Stomach (tissue), 9 donors: ENCODE measurements around the gene CEACAM1. TPM values are rescaled to one million over a fixed set of nuclear protein-coding genes. Genes with fewer than 3 reads are reported as not detected.
"Not testable (repeated sequence)": the region's sequence is repeated elsewhere in the genome, so short reads cannot be mapped to it uniquely, and the experiment has no call there.

ENCODE experiments used
- DNase-seq, 2 donors: peaks; one replicate each; pipeline versions ENCODE4 v3.0.0 to v3.0.0-alpha.2; 2013 to 2019
- H3K27ac ChIP-seq, 5 donors: fragments of 200-600 bp in 4 of 5; sonication (generic) in 4 of 5; one replicate each; pipeline ENCODE4 v1.5.1; 2013 to 2019; ENCODE audit warnings: mild to moderate bottlenecking in 1 of 5, moderate library complexity in 1 of 5
- H3K27me3 ChIP-seq, 3 donors: fragments of 200-600 bp; sonication (generic); one replicate each; pipeline ENCODE4 v1.5.1; 2017 to 2019; ENCODE audit warnings: mixed run types in 1 of 3
- H3K36me3 ChIP-seq, 4 donors: fragments of 200-600 bp; sonication (generic); 1 replicate in 3 of 4; 2 replicates in 1 of 4; pipeline ENCODE4 v1.5.1; 2016 to 2019
- H3K4me1 ChIP-seq, 4 donors: fragments of 200-600 bp; sonication (generic); one replicate each; pipeline ENCODE4 v1.5.1; 2016 to 2019
- H3K4me3 ChIP-seq, 4 donors: fragments of 200-600 bp; sonication (generic) in 3 of 4; one replicate each; pipeline ENCODE4 v1.5.1; 2016 to 2019; ENCODE audit warnings: mild to moderate bottlenecking in 1 of 4
- H3K9me3 ChIP-seq, 4 donors: fragments of 200-600 bp; sonication (generic); one replicate each; pipeline ENCODE4 v1.5.1; 2016 to 2019
- EP300 ChIP-seq: sonication (generic); formaldehyde crosslinking; IDR thresholded peaks from one replicate; pipeline ENCODE4 v1.6.1; 2017; ENCODE audit warnings: antibody characterized with exemption
- POLR2A ChIP-seq, 4 donors: fragments of 450-650 bp; IDR thresholded peaks; one replicate each; pipeline ENCODE4 v1.6.1; 2016; ENCODE audit warnings: antibody characterized with exemption in 4 of 4, control low read depth in 2 of 4, mild to moderate bottlenecking in 1 of 4, moderate library complexity in 1 of 4
- POLR2AphosphoS5 ChIP-seq, 3 donors: sonication (generic); formaldehyde crosslinking; IDR thresholded peaks; one replicate each; pipeline ENCODE4 v1.6.1; 2016; ENCODE audit warnings: antibody characterized with exemption in 3 of 3
- WGBS, 5 donors: extraction: QIAGEN DNeasy Blood & Tissue Kit in 3 of 5; methylation state at CpG; one replicate each; pipeline versions ENCODE4 v1.1.5 to v1.1.7; 2013 to 2018; 5-methylcytosine and 5-hydroxymethylcytosine counted together
- intact Hi-C: fragments of 100-400 bp; cut with DNase I; formaldehyde crosslinking; loops from one replicate; pipeline ENCODE4 v1.15.1; 2023; ENCODE audit warnings: low total_unique reads
- polyA plus RNA-seq, 3 donors: library from polyadenylated mRNA; stranded (reverse); fragments of 200-250 nt; gene quantifications; one replicate each; pipeline ENCODE4 v1.2.3, GENCODE V29; 2013
- total RNA-seq, 5 donors: library from RNA; depleted of rRNA; stranded (reverse); fragments of >200 nt; gene quantifications; one replicate each; pipeline versions ENCODE4 v1.1.0 to v1.2.3, GENCODE V29; 2014 to 2016
- TF ChIP-seq, protein P1 (sequence below), 7 experiments: fragments of 450-650 bp in 4 of 7; fragments of 200-600 bp in 3 of 7; sonication (generic) in 3 of 7; IDR thresholded peaks; one replicate each; pipeline ENCODE4 v1.5.1; 2016 to 2019; ENCODE audit warnings: antibody characterized with exemption in 7 of 7, control low read depth in 2 of 7, mild to moderate bottlenecking in 1 of 7
- donor health status: healthy with polysubstance abuse.
- donor health status: Bipolar disorder and iron deficiency.
- donor health status: healthy.

Gene CEACAM1
- total and polyA plus RNA-seq, 8 donors = 0.45 to 99.2 (median 4.1) TPM

DNA sequence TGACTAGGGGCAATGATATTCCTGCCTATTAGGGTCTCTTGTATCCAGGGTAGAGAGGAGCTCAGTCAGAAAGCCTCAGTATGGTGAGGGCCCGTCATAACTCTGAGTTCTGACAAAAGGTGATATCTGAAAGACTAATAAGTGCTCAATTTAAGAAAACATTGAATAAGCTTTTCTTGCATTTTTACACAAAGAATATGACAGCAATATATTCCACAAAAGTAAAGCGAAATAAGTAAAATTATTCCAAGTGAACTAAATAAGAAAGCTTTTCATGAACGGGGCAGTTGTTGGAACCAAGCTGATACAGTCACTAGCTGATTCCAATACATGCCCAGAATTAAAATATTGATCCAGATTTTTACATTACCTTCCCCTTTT, 40.5 kb downstream of the CEACAM1 start:
- peaks cover 0 to 6% (median 0%) of the 10 kb centered on the region in 4 donors for H3K4me1 ChIP-seq
- no peak for DNase-seq
- intact Hi-C loops = no loop called here
- H3K27ac ChIP-seq = peak overlapping the region in 1 of 5 donors; percentile 56
- TF ChIP-seq POLR2A (IDR thresholded peaks at IDR 0.05) = no peak
- no peak for TF ChIP-seq POLR2AphosphoS5 (IDR thresholded peaks at IDR 0.05)
- TF ChIP-seq EP300 = no peak
- TF ChIP-seq, protein P1, sequence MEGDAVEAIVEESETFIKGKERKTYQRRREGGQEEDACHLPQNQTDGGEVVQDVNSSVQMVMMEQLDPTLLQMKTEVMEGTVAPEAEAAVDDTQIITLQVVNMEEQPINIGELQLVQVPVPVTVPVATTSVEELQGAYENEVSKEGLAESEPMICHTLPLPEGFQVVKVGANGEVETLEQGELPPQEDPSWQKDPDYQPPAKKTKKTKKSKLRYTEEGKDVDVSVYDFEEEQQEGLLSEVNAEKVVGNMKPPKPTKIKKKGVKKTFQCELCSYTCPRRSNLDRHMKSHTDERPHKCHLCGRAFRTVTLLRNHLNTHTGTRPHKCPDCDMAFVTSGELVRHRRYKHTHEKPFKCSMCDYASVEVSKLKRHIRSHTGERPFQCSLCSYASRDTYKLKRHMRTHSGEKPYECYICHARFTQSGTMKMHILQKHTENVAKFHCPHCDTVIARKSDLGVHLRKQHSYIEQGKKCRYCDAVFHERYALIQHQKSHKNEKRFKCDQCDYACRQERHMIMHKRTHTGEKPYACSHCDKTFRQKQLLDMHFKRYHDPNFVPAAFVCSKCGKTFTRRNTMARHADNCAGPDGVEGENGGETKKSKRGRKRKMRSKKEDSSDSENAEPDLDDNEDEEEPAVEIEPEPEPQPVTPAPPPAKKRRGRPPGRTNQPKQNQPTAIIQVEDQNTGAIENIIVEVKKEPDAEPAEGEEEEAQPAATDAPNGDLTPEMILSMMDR (IDR thresholded peaks at IDR 0.05) = no peak
- no peaks in the 10 kb centered on the region for H3K27me3 ChIP-seq
- H3K4me3 ChIP-seq = no peak overlapping the region
- no peaks in the 10 kb centered on the region for H3K36me3 ChIP-seq
- WGBS, 5 donors = 81 to 94% (median 90%) methylated on average over 3 of the region's 3 CpGs
- H3K9me3 ChIP-seq = no peaks in the 10 kb centered on the region

DNA sequence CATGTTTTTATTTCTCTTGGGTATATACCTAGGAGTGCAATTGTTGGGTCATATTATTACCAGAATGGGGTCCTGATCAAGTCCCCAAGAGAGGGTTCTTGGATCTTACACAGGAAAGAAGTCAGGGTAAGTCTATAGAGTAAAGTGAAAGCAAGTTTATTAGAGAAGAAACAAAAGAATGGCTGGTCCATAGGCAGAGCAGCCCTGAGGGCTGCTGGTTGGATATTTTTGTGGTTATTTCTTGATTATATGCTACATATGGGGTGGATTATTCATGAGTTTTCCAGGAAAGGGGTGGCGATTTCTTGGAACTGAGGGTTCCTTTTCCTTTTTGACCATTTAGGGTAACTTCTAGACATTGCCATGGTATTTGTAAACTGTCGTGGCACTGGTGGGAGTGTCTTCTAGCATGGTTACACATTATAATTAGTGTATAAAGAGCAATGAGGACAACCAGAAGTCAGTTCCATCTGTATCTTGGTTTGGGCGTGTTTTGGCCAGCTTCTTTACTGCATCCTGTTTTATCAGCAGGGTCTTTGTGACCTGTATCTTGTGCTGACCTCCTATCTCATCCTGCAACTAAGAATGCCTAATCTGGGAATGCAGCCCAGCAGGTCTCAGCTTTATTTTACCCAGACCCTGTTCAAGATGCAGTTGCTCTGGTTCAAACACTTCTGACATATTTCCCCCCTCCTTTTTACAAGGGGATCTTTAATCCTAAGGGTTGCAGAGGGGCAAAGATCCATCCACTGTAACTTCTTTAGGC, 41.1 kb downstream of the CEACAM1 start:
- no peak for DNase-seq
- intact Hi-C loops = no loop called here
- H3K36me3 ChIP-seq = no peaks in the 10 kb centered on the region
- H3K9me3 ChIP-seq = no peaks in the 10 kb centered on the region
- H3K27ac ChIP-seq = no peak overlapping the region
- no peaks in the 10 kb centered on the region for H3K27me3 ChIP-seq
- 73 to 89% (median 80%) methylated on average over 3 of the region's 3 CpGs for WGBS, 5 donors
- H3K4me1 ChIP-seq = peaks cover 0 to 6% (median 0%) of the 10 kb centered on the region in 4 donors
- H3K4me3 ChIP-seq = no peak overlapping the region
- no peak for TF ChIP-seq POLR2A (IDR thresholded peaks at IDR 0.05)
- TF ChIP-seq, protein P1 (IDR thresholded peaks at IDR 0.05) = no peak
- no peak for TF ChIP-seq EP300

DNA sequence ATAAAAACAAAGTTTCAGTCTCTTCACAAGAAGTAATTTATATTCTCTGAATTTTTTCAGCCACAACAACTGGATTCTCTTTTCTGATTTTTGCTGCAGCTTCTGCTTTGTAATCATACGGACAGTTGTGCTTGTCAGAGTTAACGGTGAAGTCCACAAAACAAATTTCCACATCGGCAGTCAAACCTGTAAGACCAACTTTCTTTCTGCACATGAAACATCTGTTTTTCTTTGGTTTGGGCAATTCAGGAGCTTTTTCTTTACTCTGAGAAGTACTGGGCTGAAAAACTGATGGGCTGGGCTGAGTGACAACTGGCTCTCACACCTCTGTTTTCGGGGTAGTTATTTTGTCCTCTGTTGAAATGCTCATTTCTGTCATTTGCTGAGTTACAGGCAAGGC, 43.2 kb downstream of the CEACAM1 start:
- H3K4me3 ChIP-seq, intact Hi-C loops, H3K36me3 ChIP-seq, H3K27ac ChIP-seq, H3K9me3 ChIP-seq, DNase-seq, H3K27me3 ChIP-seq: not testable (repeated sequence)
- H3K4me1 ChIP-seq = peaks cover 7 to 20% (median 10%) of the 10 kb centered on the region in 4 donors
- WGBS, 5 donors = 73 to 90% (median 82%) methylated on average over 4 of the region's 4 CpGs

DNA sequence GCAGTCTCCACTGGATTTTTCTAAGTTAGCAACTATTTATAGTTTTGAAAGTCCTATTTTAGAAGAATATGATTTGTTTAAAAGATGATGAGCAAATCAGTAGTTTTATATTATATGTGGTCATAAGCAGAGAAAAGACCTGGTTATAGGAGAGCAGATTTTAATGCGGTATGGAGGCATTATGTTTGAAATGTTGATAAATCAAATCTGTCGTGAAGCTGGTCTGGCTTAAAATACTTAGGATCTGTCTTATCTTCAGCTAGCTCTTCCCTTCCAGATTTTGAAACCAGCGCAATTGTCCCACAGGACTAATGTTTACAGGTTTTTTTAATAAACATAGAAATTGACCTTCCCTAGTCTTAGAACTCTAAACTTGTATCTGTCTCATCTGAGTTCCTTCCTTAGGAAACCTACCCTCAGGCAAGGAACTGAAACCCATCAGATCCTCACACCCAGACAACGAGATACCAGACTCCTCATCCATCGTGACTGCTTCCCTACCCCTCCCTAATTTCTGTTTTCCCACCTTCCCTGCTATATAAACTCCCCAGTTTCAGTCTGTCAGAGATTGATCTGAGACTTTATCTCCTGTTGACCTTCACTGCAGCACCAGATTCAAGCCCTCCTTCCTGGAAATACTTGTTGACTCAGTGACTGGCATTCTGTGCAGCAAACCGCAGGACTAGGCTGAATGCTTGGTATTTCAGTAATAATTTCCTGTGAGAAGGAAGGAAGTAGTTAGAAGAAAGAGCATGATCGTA, 47.8 kb downstream of the CEACAM1 start:
- no peaks in the 10 kb centered on the region for H3K9me3 ChIP-seq
- H3K27ac ChIP-seq = peak overlapping the region in 4 of 5 donors; percentile 17 to 75 (median 44)
- peaks cover 7 to 17% (median 10%) of the 10 kb centered on the region in 4 donors for H3K4me1 ChIP-seq
- WGBS, 5 donors = 22 to 36% (median 25%) methylated on average over 7 of the region's 7 CpGs
- peak; percentile 44 to 81 for DNase-seq
- H3K27me3 ChIP-seq = no peaks in the 10 kb centered on the region
- intact Hi-C loops = no loop called here
- TF ChIP-seq POLR2AphosphoS5 (IDR thresholded peaks at IDR 0.05) = peak in 2 of 3 donors; percentile 55 to 79
- TF ChIP-seq POLR2A (IDR thresholded peaks at IDR 0.05) = no peak
- no peaks in the 10 kb centered on the region for H3K36me3 ChIP-seq
- H3K4me3 ChIP-seq = no peak overlapping the region

DNA sequence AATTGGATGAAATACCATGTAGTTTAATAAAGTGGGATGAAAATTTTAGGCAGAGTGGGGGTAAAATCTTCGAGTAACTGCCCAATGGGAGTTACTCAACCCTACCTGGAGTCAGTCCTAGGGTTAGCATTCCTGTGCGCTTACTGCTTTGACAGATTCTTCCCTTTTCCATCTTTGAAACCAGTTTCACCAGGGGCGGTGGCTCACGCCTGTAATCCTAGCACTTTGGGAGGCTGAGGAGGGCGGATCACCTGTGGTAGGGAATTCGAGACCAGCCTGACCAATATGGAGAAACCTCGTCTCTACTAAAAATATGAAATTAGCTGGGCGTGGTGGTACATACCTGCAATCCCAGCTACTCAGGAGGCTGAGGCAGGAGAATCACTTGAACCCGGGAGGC, 48.5 kb downstream of the CEACAM1 start:
- DNase-seq = no peak
- intact Hi-C loops = no loop called here
- H3K9me3 ChIP-seq = no peaks in the 10 kb centered on the region
- H3K27me3 ChIP-seq = no peaks in the 10 kb centered on the region
- TF ChIP-seq EP300 (no peak), POLR2AphosphoS5 (IDR thresholded peaks at IDR 0.05) (no peak), POLR2A (IDR thresholded peaks at IDR 0.05) (no peak)
- TF ChIP-seq, protein P1 (IDR thresholded peaks at IDR 0.05) = no peak
- WGBS, 5 donors = 94 to 97% (median 96%) methylated on average over 9 of the region's 9 CpGs
- no peaks in the 10 kb centered on the region for H3K36me3 ChIP-seq
- H3K4me1 ChIP-seq = peaks cover 7 to 17% (median 10%) of the 10 kb centered on the region in 4 donors
- H3K27ac ChIP-seq = peak overlapping the region in 1 of 5 donors; percentile 8
- no peak overlapping the region for H3K4me3 ChIP-seq
